OCI-LY1 (cell line): Measurements from ENCODE around the gene CLASP2.

Experiments used
- H2AFZ ChIP-seq: fragments of 200-600 bp; sonication (generic), shearing (Covaris generic); 2 replicates; pipeline ENCODE4 v1.6.0; 2014; ENCODE audit warnings: antibody characterized with exemption, mild to moderate bottlenecking, low read length
- H3F3A ChIP-seq: fragments of 200-600 bp; sonication (generic), shearing (Covaris generic); 2 replicates; pipeline ENCODE4 v1.6.0; 2014; ENCODE audit warnings: mild to moderate bottlenecking, antibody characterized with exemption, low read length, moderate library complexity; ENCODE audit not compliant: insufficient read depth
- H3K27ac ChIP-seq: fragments of 200-600 bp; sonication (generic); 2 replicates; pipeline ENCODE4 v1.5.1; 2014; ENCODE audit warnings: low read length, mixed run types, mild to moderate bottlenecking, low read depth; ENCODE audit not compliant: poor library complexity, severe bottlenecking
- H3K27me3 ChIP-seq: fragments of 200-600 bp; sonication (generic); 2 replicates; pipeline ENCODE4 v1.6.0; 2014; ENCODE audit warnings: antibody characterized with exemption, mild to moderate bottlenecking, low read length, moderate library complexity; ENCODE audit not compliant: insufficient read depth
- H3K36me3 ChIP-seq: fragments of 200-600 bp; sonication (generic); 2 replicates; pipeline ENCODE4 v1.6.1; 2014; ENCODE audit warnings: mild to moderate bottlenecking, antibody characterized with exemption, low read length, moderate library complexity, mixed read lengths; ENCODE audit not compliant: insufficient read depth
- H3K4me1 ChIP-seq: fragments of 200-600 bp; sonication (generic); 2 replicates; pipeline ENCODE4 v1.5.1; 2014; ENCODE audit warnings: mild to moderate bottlenecking, low read length, moderate library complexity; ENCODE audit not compliant: insufficient read depth, severe bottlenecking
- H3K4me2 ChIP-seq: fragments of 200-600 bp; sonication (generic), shearing (Covaris generic); 2 replicates; pipeline ENCODE4 v1.6.1; 2014; ENCODE audit warnings: low read length
- H3K4me3 ChIP-seq: fragments of 200-600 bp; sonication (generic); 2 replicates; pipeline ENCODE4 v1.5.1; 2014; ENCODE audit warnings: low read length, low read depth, mild to moderate bottlenecking, mixed read lengths; ENCODE audit not compliant: poor library complexity, severe bottlenecking
- H3K79me2 ChIP-seq: fragments of 200-600 bp; shearing (Covaris generic); 2 replicates; pipeline ENCODE4 v1.6.1; 2016; ENCODE audit warnings: mixed run types, low read length, mixed read lengths; ENCODE audit not compliant: insufficient read depth
- H3K9ac ChIP-seq: fragments of 200-600 bp; sonication (generic), shearing (Covaris generic); 2 replicates; pipeline ENCODE4 v1.6.1; 2014; ENCODE audit warnings: mild to moderate bottlenecking, low read length, mixed read lengths
- H3K9me2 ChIP-seq: fragments of 200-600 bp; sonication (generic), shearing (Covaris generic); 2 replicates; pipeline ENCODE4 v1.6.1; 2014; ENCODE audit warnings: low read depth, mild to moderate bottlenecking, low read length, mixed read lengths
- H3K9me3 ChIP-seq: fragments of 200-600 bp; shearing (Covaris generic); 2 replicates; pipeline ENCODE4 v1.6.1; 2014; ENCODE audit warnings: low read length, mixed read lengths
- H4K20me1 ChIP-seq: fragments of 200-600 bp; sonication (generic), shearing (Covaris generic); 2 replicates; pipeline ENCODE4 v1.6.0; 2016; ENCODE audit warnings: mild to moderate bottlenecking, low read length; ENCODE audit not compliant: insufficient read depth
- EZH2 ChIP-seq: fragments of 200-600 bp; sonication (generic), shearing (Covaris generic); IDR thresholded peaks from 2 replicates; pipeline ENCODE4 v1.8.0; 2017; ENCODE audit warnings: borderline replicate concordance, mixed run types, mild to moderate bottlenecking, antibody characterized with exemption, low read length, moderate library complexity, mixed read lengths
- TF ChIP-seq, protein P1 (sequence below): fragments of 200-600 bp; sonication (generic), shearing (Covaris generic); IDR thresholded peaks from 2 replicates; pipeline ENCODE4 v1.5.1; 2017; ENCODE audit warnings: mild to moderate bottlenecking, antibody characterized with exemption, low read length, moderate library complexity, mixed read lengths

CLASP2 gene

DNA sequence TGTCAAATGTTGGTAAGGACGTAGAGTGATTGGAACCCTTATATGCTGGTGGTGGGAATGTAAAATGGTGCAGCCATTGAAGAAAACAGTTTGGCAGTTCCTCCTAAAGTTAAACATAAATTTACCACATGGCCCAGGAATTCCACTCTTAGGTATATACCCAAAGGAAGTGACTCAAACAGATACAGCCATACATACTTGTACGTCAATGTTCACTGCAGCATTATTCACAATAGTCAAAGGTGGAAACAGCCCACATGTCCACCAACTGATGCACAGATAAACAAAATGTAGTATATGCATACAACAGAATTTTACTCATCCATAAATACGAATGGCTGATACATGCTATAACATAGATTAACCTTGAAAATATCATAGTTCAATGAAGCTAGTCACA lies 13.2 kb downstream of the CLASP2 start:
- Histone ChIP-seq H3K4me3 (no peak overlapping the region), H3K9ac (no peak overlapping the region), H3K27me3 (no peaks in the 10 kb centered on the region), H3K27ac (no peak overlapping the region), H3F3A (no peaks in the 10 kb centered on the region), H3K36me3 (peaks cover 25% of the 10 kb centered on the region), H4K20me1 (no peaks in the 10 kb centered on the region), H3K79me2 (peaks cover 92% of the 10 kb centered on the region), H3K9me3 (peaks cover 33% of the 10 kb centered on the region), H3K4me1 (no peaks in the 10 kb centered on the region), H3K9me2 (no peaks in the 10 kb centered on the region), H3K4me2 (no peak overlapping the region), H2AFZ (no peak overlapping the region)
- TF ChIP-seq EZH2, result no peak
- TF ChIP-seq, protein P1, sequence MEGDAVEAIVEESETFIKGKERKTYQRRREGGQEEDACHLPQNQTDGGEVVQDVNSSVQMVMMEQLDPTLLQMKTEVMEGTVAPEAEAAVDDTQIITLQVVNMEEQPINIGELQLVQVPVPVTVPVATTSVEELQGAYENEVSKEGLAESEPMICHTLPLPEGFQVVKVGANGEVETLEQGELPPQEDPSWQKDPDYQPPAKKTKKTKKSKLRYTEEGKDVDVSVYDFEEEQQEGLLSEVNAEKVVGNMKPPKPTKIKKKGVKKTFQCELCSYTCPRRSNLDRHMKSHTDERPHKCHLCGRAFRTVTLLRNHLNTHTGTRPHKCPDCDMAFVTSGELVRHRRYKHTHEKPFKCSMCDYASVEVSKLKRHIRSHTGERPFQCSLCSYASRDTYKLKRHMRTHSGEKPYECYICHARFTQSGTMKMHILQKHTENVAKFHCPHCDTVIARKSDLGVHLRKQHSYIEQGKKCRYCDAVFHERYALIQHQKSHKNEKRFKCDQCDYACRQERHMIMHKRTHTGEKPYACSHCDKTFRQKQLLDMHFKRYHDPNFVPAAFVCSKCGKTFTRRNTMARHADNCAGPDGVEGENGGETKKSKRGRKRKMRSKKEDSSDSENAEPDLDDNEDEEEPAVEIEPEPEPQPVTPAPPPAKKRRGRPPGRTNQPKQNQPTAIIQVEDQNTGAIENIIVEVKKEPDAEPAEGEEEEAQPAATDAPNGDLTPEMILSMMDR, result no peak

DNA sequence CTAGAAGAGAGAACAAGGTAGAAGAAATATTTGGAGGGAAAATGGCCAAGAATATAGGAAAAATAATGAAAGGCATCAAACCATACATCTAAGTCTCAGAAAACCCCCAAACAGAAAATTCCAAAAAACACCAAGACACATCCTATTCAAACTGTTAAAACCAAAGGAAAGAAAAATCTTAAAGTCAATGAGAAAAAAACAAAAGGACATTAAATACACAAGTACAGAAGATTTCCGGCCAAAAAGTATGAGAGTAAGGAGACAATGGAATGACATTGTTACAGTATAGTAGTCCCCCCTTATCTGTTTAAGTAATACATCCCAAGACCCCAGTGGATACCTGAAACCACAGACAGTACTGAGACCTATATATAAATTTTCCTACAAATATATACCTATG lies 18.8 kb downstream of the CLASP2 start:
- Histone ChIP-seq H2AFZ (no peak overlapping the region), H3K9ac (no peak overlapping the region), H3K79me2 (peaks cover 62% of the 10 kb centered on the region), H4K20me1 (no peaks in the 10 kb centered on the region), H3K9me2 (no peaks in the 10 kb centered on the region), H3K4me3 (no peak overlapping the region), H3K4me1 (no peaks in the 10 kb centered on the region), H3K4me2 (no peak overlapping the region), H3K36me3 (peaks cover 39% of the 10 kb centered on the region), H3F3A (no peaks in the 10 kb centered on the region), H3K27me3 (no peaks in the 10 kb centered on the region), H3K27ac (no peak overlapping the region), H3K9me3 (peaks cover 45% of the 10 kb centered on the region)
- TF ChIP-seq, protein P1, result no peak
- no peak for TF ChIP-seq EZH2

DNA sequence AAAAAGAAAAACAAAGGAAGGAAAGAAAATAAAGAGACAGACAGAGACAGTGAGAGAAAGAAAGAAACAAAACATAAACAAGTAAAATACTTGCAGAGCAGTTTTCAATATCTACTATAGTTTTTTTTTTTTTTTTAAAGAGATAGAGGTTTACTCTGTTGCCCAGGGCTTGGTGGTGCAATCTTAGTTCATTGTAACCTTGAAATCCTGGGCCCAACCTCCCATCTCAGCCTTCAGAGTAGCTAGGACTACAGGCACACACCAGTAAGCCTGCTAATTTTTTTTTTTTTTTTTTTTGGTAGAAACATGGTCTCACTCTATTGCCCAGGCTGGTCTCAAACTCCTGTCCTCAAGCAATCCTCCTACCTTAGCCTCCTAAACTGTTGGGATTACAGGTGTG lies 23.1 kb downstream of the CLASP2 start:
- no peak overlapping the region for H2AFZ ChIP-seq
- H3K4me1 ChIP-seq, result no peaks in the 10 kb centered on the region
- H3K27me3 ChIP-seq, result no peaks in the 10 kb centered on the region
- H4K20me1 ChIP-seq, result no peaks in the 10 kb centered on the region
- no peak overlapping the region for H3K9ac ChIP-seq
- peaks cover 17% of the 10 kb centered on the region for H3K9me3 ChIP-seq
- peaks cover 31% of the 10 kb centered on the region for H3K36me3 ChIP-seq
- peaks cover 25% of the 10 kb centered on the region for H3K79me2 ChIP-seq
- no peak overlapping the region for H3K4me2 ChIP-seq
- H3K4me3 ChIP-seq, result no peak overlapping the region
- TF ChIP-seq EZH2, result no peak
- TF ChIP-seq, protein P1, result no peak
- H3F3A ChIP-seq, result no peaks in the 10 kb centered on the region
- no peaks in the 10 kb centered on the region for H3K9me2 ChIP-seq
- no peak overlapping the region for H3K27ac ChIP-seq
